ENCODE measurements around the gene TSNAX. TPM values are rescaled to one million over a fixed set of nuclear protein-coding genes. Genes with fewer than 3 reads are reported as not detected.
A peak's percentile ranks its signal among the peaks of the same experiment; 100 is the strongest.

Gene TSNAX
- polyA plus RNA-seq, 1 of the 3 experiments (the other 2 are of a cell fraction): 15.7 TPM

GRCh38 chr1:231576804-231577718 lies 48.6 kb downstream of the TSNAX start:
- Histone ChIP-seq H3K9ac (no peak overlapping the region), H4K20me1 (ENCODE audit: insufficient read depth) (no peaks in the 10 kb centered on the region), H3K79me2 (ENCODE audit: insufficient read depth) (no peaks in the 10 kb centered on the region; the same call in 1 of the 2 replicates), H3K4me3 (ENCODE audit: low read depth in 2 of 2, low read length in 1 of 2) (no peak overlapping the region), H3K36me3 (replicated peaks in 1 of 2; ENCODE audit: control insufficient read depth in 1 of 2, insufficient read depth in 2 of 2, low read length in 1 of 2) (no peaks in the 10 kb centered on the region), H3K27me3 (ENCODE audit: insufficient read depth) (no peaks in the 10 kb centered on the region), H2AFZ (ENCODE audit: low read depth) (no peak overlapping the region), H3F3A (replicated peaks; ENCODE audit: insufficient read depth) (no peaks in the 10 kb centered on the region), H3K4me2 (no peak overlapping the region), H3K9me3 (no peaks in the 10 kb centered on the region), H3K9me2 (no peaks in the 10 kb centered on the region), H3K4me1 (ENCODE audit: control insufficient read depth in 1 of 2, insufficient read depth in 2 of 2, low read depth in 1 of 2, low read length in 1 of 2) (no peaks in the 10 kb centered on the region; a peak in 1 of 4 replicates), H3K27ac (ENCODE audit: low read depth in 2 of 2, low read length in 1 of 2) (no peak overlapping the region)
- POLR2A ChIA-PET: no interaction called here
- 80% methylated on average over 11 of the region's 11 CpGs for WGBS (ENCODE audit: low lambda C conversion rate)
- CTCF ChIA-PET: interaction anchor here (1.2 to 1.3 kb wide), 2 partner anchors 10 to 239 kb away, joined by 3 to 4 read pairs; partner anchors contain the start of genes EXOC8 and SPRTN
- no peak for TF ChIP-seq FOXM1 (IDR thresholded peaks at IDR 0.05; ENCODE audit: low read depth)
- TF ChIP-seq FOSL2 (IDR thresholded peaks at IDR 0.05; ENCODE audit: borderline replicate concordance, low read depth): no peak
- TF ChIP-seq GATA2 (CRISPR knock-in tag; IDR thresholded peaks at IDR 0.05): no peak
- TF ChIP-seq TEAD4 (IDR thresholded peaks at IDR 0.05; ENCODE audit: borderline replicate concordance, insufficient read depth): no peak
- no peak for TF ChIP-seq EZH2phosphoT487 (IDR thresholded peaks at IDR 0.05; ENCODE audit: borderline replicate concordance, low read depth)
- DNase-seq: no peak

GRCh38 chr1:231580874-231581273 lies 52.4 kb downstream of the TSNAX start:
- ChIA-PET CTCF (no interaction called here), POLR2A (no interaction called here)
- no peak overlapping the region for H3K27ac ChIP-seq (ENCODE audit: low read depth in 2 of 2, low read length in 1 of 2)
- 97% methylated on average over 1 of the region's 1 CpG for WGBS (ENCODE audit: low lambda C conversion rate)
- H2AFZ ChIP-seq (ENCODE audit: low read depth): no peak overlapping the region
- DNase-seq: peak; percentile 22
- H3K79me2 ChIP-seq (ENCODE audit: insufficient read depth): no peaks in the 10 kb centered on the region
- no peaks in the 10 kb centered on the region for H3F3A ChIP-seq (replicated peaks; ENCODE audit: insufficient read depth)
- no peak overlapping the region for H3K4me2 ChIP-seq
- no peaks in the 10 kb centered on the region for H3K9me2 ChIP-seq
- no peaks in the 10 kb centered on the region for H3K9me3 ChIP-seq
- no peaks in the 10 kb centered on the region for H3K36me3 ChIP-seq (replicated peaks in 1 of 2; ENCODE audit: control insufficient read depth in 1 of 2, insufficient read depth in 2 of 2, low read length in 1 of 2)
- H3K4me3 ChIP-seq (ENCODE audit: low read depth in 2 of 2, low read length in 1 of 2): no peak overlapping the region
- H3K27me3 ChIP-seq (ENCODE audit: insufficient read depth): no peaks in the 10 kb centered on the region
- no peak overlapping the region for H3K9ac ChIP-seq
- peaks cover 0 to 3% of the 10 kb centered on the region in 2 experiments; a peak in 2 of 4 replicates for H3K4me1 ChIP-seq (ENCODE audit: control insufficient read depth in 1 of 2, insufficient read depth in 2 of 2, low read depth in 1 of 2, low read length in 1 of 2)
- no peaks in the 10 kb centered on the region for H4K20me1 ChIP-seq (ENCODE audit: insufficient read depth)
- TF ChIP-seq RCOR1 (IDR thresholded peaks at IDR 0.05; ENCODE audit: low read length) (peak; percentile 94; the same call in 1 of the 2 replicates), RAD21 (IDR thresholded peaks at IDR 0.05; ENCODE audit: low read length) (no peak), EZH2phosphoT487 (IDR thresholded peaks at IDR 0.05; ENCODE audit: borderline replicate concordance, low read depth) (no peak), MXI1 (IDR thresholded peaks at IDR 0.05; ENCODE audit: low read depth, low read length) (no peak; the same call in 1 of the 2 replicates), FOXJ3 (CRISPR knock-in tag; IDR thresholded peaks at IDR 0.05) (peak; percentile 63; the same call in 1 of the 2 replicates), TCF12 (IDR thresholded peaks at IDR 0.05) (peak; percentile 20; the same call in 1 of the 2 replicates), EP300 (IDR thresholded peaks at IDR 0.05; ENCODE audit: borderline replicate concordance in 1 of 2, low read depth in 1 of 2, low read length in 1 of 2) (peak in 1 of 2 experiments; percentile 66; a peak in 2 of 4 replicates), GATA2 (CRISPR knock-in tag; IDR thresholded peaks at IDR 0.05) (peak; percentile 96)
